HG03108 (cell line): ENCODE measurements around the gene ITPR2.
"Not testable (repeated sequence)": the region's sequence is repeated elsewhere in the genome, so short reads cannot be mapped to it uniquely, and the experiment has no call there.

Experiments
- ATAC-seq: cut with Tn5 transposase; IDR thresholded peaks from one replicate; pipeline ENCODE4 v1.9.1; 2021; ENCODE audit warnings: moderate library complexity; ENCODE audit not compliant: unreplicated experiment

Gene ITPR2

GRCh38 chr12:26680727-26681455 lies 152.1 kb downstream of the ITPR2 start:
- no peak for ATAC-seq

GRCh38 chr12:26678697-26679660 lies 154.0 kb downstream of the ITPR2 start:
- no peak for ATAC-seq

GRCh38 chr12:26671487-26671886 lies 161.5 kb downstream of the ITPR2 start:
- ATAC-seq = not testable (repeated sequence)

GRCh38 chr12:26668847-26669246 lies 164.1 kb downstream of the ITPR2 start:
- ATAC-seq = no peak

GRCh38 chr12:26668230-26668629 lies 164.8 kb downstream of the ITPR2 start:
- ATAC-seq = no peak

- no peak for ATAC-seq
Observed at GRCh38 chr12:26666286-26666685, 166.7 kb downstream of the ITPR2 start.

GRCh38 chr12:26661399-26661798 lies 171.6 kb downstream of the ITPR2 start:
- no peak for ATAC-seq

- ATAC-seq = no peak
Observed at GRCh38 chr12:26659930-26660329, 173.1 kb downstream of the ITPR2 start.

GRCh38 chr12:26658991-26659390 lies 174.0 kb downstream of the ITPR2 start:
- ATAC-seq = no peak

GRCh38 chr12:26654623-26655022 lies 178.4 kb downstream of the ITPR2 start:
- no peak for ATAC-seq

- ATAC-seq = no peak
Observed at GRCh38 chr12:26651566-26652188, 181.3 kb downstream of the ITPR2 start.

- no peak for ATAC-seq
Observed at GRCh38 chr12:26651036-26651435, 182.0 kb downstream of the ITPR2 start.

- no peak for ATAC-seq
Observed at GRCh38 chr12:26648999-26649398, 184.0 kb downstream of the ITPR2 start.

GRCh38 chr12:26648584-26648983 lies 184.4 kb downstream of the ITPR2 start:
- no peak for ATAC-seq

- ATAC-seq = no peak
Observed at GRCh38 chr12:26648066-26648465, 184.9 kb downstream of the ITPR2 start.

- no peak for ATAC-seq
Observed at GRCh38 chr12:26647088-26647487, 185.9 kb downstream of the ITPR2 start.

GRCh38 chr12:26646571-26646970 lies 186.4 kb downstream of the ITPR2 start:
- no peak for ATAC-seq

GRCh38 chr12:26644376-26644775 lies 188.6 kb downstream of the ITPR2 start:
- not testable (repeated sequence) for ATAC-seq

- ATAC-seq = no peak
Observed at GRCh38 chr12:26643532-26644315, 189.3 kb downstream of the ITPR2 start.

- ATAC-seq = no peak
Observed at GRCh38 chr12:26642361-26642760, 190.6 kb downstream of the ITPR2 start.
